H1 (cell line): ENCODE results near the gene MEGF9. TPM values are rescaled to one million over a fixed set of nuclear protein-coding genes. Genes with fewer than 3 reads are reported as not detected.

Experiments
- CTCF ChIA-PET: fragments of 300-600 bp; sonication (Branson Sonifier 250); formaldehyde crosslinking; loops from one replicate; lab custom pipeline; 2021; ENCODE audit not compliant: partially characterized antibody; lab: Charles Lee
- POLR2A ChIA-PET: fragments of 300-600 bp; sonication (Branson Sonifier 250); formaldehyde crosslinking; loops from one replicate; lab custom pipeline; 2021; ENCODE audit warnings: inconsistent platforms; ENCODE audit not compliant: partially characterized antibody; lab: Charles Lee
- DNase-seq, 2 experiments: peaks; one replicate each; pipeline versions ENCODE4 v3.0.0 to v3.0.0-alpha.2; 2010 to 2022; ENCODE audit warnings: low spot score in 2 of 2, low read depth in 1 of 2, mixed read lengths in 1 of 2
- FAIRE-seq: peaks from 2 replicates; lab custom pipeline; 2011; peaks lifted over from hg19 to GRCh38; lab: Jason Lieb, UNC
- H2AFZ ChIP-seq: 2 replicates; pipeline ENCODE4 v1.8.1; 2012; ENCODE audit warnings: low read length, inconsistent platforms
- H2AK5ac ChIP-seq: 2 replicates; pipeline ENCODE4 v1.6.1; 2013; ENCODE audit warnings: low read depth, low read length
- H2BK120ac ChIP-seq: replicated peaks from 2 replicates; pipeline ENCODE3; 2013; ENCODE audit warnings: low read depth, low read length, inconsistent platforms
- H2BK12ac ChIP-seq: 2 replicates; pipeline ENCODE4 v1.6.1; 2013; ENCODE audit warnings: low read depth, low read length
- H2BK15ac ChIP-seq: 2 replicates; pipeline ENCODE4 v1.6.1; 2013; ENCODE audit warnings: low read length
- H2BK20ac ChIP-seq: 2 replicates; pipeline ENCODE4 v1.6.1; 2013; ENCODE audit warnings: low read length
- H2BK5ac ChIP-seq: 2 replicates; pipeline ENCODE4 v1.6.1; 2013; ENCODE audit warnings: low read depth, low read length
- H3K14ac ChIP-seq: 2 replicates; pipeline ENCODE4 v1.6.1; 2013; ENCODE audit warnings: inconsistent platforms; ENCODE audit not compliant: insufficient read length
- H3K18ac ChIP-seq: 2 replicates; pipeline ENCODE4 v1.6.1; 2013; ENCODE audit warnings: low read length; ENCODE audit errors: extremely low read depth
- H3K23ac ChIP-seq: 2 replicates; pipeline ENCODE4 v1.6.1; 2013; ENCODE audit warnings: inconsistent platforms; ENCODE audit not compliant: insufficient read length
- H3K23me2 ChIP-seq: 2 replicates; pipeline ENCODE4 v1.6.1; 2013; ENCODE audit warnings: low read depth, low read length
- H3K27ac ChIP-seq: 2 replicates; pipeline ENCODE4 v1.6.1; 2011; ENCODE audit warnings: low read depth, low read length, inconsistent platforms
- H3K27me3 ChIP-seq, 4 experiments: replicated peaks in 1 of 4; 1 replicate in 1 of 4; 2 replicates in 3 of 4; pipeline versions ENCODE4 v1.6.1 to v1.8.1; 2011 to 2013; ENCODE audit warnings: low read length in 3 of 4, mild to moderate bottlenecking in 3 of 4, inconsistent platforms in 2 of 4, mixed read lengths in 2 of 4, moderate library complexity in 1 of 4; ENCODE audit not compliant: control insufficient read depth in 3 of 4, insufficient read depth in 3 of 4; ENCODE audit errors: extremely low read depth in 1 of 4
- H3K36me3 ChIP-seq, 4 experiments: 2 replicates each; pipeline versions ENCODE4 v1.6.1 to v1.8.1; 2011 to 2013; ENCODE audit warnings: mild to moderate bottlenecking in 4 of 4, low read length in 3 of 4, moderate library complexity in 2 of 4, control low read depth in 1 of 4, inconsistent platforms in 1 of 4; ENCODE audit not compliant: insufficient read depth in 4 of 4, control insufficient read depth in 2 of 4
- H3K4ac ChIP-seq: replicated peaks from 2 replicates; pipeline ENCODE3; 2013; ENCODE audit warnings: low read length, low read depth, mixed read lengths, inconsistent platforms; ENCODE audit not compliant: insufficient read length
- H3K4me1 ChIP-seq, 4 experiments: replicated peaks in 1 of 4; 1 replicate in 1 of 4; 2 replicates in 3 of 4; pipeline versions ENCODE4 v1.6.1 to v1.8.1; 2011 to 2013; ENCODE audit warnings: low read length in 3 of 4, inconsistent platforms in 2 of 4, mixed read lengths in 1 of 4; ENCODE audit not compliant: insufficient read depth in 4 of 4, control insufficient read depth in 3 of 4
- H3K4me2 ChIP-seq, 2 experiments: 2 replicates each; pipeline versions ENCODE4 v1.6.1 to v1.8.1; 2011 to 2013; ENCODE audit warnings: low read depth in 2 of 2, low read length in 2 of 2, control low read depth in 1 of 2, inconsistent platforms in 1 of 2, mild to moderate bottlenecking in 1 of 2; ENCODE audit not compliant: insufficient read depth in 1 of 2
- H3K4me3 ChIP-seq, 4 experiments: fragments of 200-600, 300-600 bp in 1 of 4; sonication (generic), shearing (Covaris generic), sonication (Bioruptor Twin) in 1 of 4; 2 replicates each; pipeline versions ENCODE4 v1.5.1 to v1.8.1; 2011 to 2016; ENCODE audit warnings: low read length in 4 of 4, low read depth in 3 of 4, control low read depth in 2 of 4, inconsistent platforms in 2 of 4, mild to moderate bottlenecking in 2 of 4, mixed read lengths in 1 of 4, moderate library complexity in 1 of 4; ENCODE audit not compliant: insufficient read depth in 2 of 4; ENCODE audit errors: extremely low read depth in 1 of 4
- H3K56ac ChIP-seq: replicated peaks from 2 replicates; pipeline ENCODE3; 2013; ENCODE audit warnings: low read depth, mild to moderate bottlenecking, mixed read lengths, low read length, inconsistent platforms; ENCODE audit not compliant: insufficient read length
- H3K79me1 ChIP-seq: 2 replicates; pipeline ENCODE4 v1.6.1; 2013; ENCODE audit warnings: low read depth, low read length, control low read depth
- H3K79me2 ChIP-seq, 2 experiments: 2 replicates each; pipeline versions ENCODE4 v1.6.1 to v1.8.1; 2012 to 2013; ENCODE audit warnings: low read length in 2 of 2, mild to moderate bottlenecking in 2 of 2, inconsistent platforms in 1 of 2; ENCODE audit not compliant: insufficient read depth in 2 of 2, control insufficient read depth in 1 of 2
- H3K9ac ChIP-seq, 4 experiments: replicated peaks in 1 of 4; 1 replicate in 1 of 4; 2 replicates in 3 of 4; pipeline versions ENCODE4 v1.6.1 to v1.8.1; 2011 to 2013; ENCODE audit warnings: low read depth in 3 of 4, low read length in 3 of 4, control low read depth in 2 of 4, mild to moderate bottlenecking in 2 of 4, moderate library complexity in 2 of 4, inconsistent platforms in 1 of 4; ENCODE audit errors: extremely low read depth in 1 of 4
- H3K9me3 ChIP-seq, 2 experiments: 2 replicates each; pipeline versions ENCODE4 v1.6.1 to v1.8.1; 2012 to 2013; ENCODE audit warnings: mild to moderate bottlenecking in 2 of 2, moderate library complexity in 2 of 2, control low read depth in 1 of 2, inconsistent platforms in 1 of 2, low read depth in 1 of 2, low read length in 1 of 2, mixed read lengths in 1 of 2; ENCODE audit not compliant: insufficient read depth in 2 of 2
- H4K20me1 ChIP-seq, 2 experiments: replicated peaks in 1 of 2; 2 replicates each; pipeline versions ENCODE3 to v1.8.1; 2011 to 2013; ENCODE audit warnings: inconsistent platforms in 2 of 2, low read length in 2 of 2, mild to moderate bottlenecking in 1 of 2; ENCODE audit not compliant: insufficient read depth in 2 of 2, control insufficient read depth in 1 of 2
- H4K5ac ChIP-seq: 2 replicates; pipeline ENCODE4 v1.6.1; 2013; ENCODE audit warnings: low read length, low read depth, mixed read lengths, inconsistent platforms; ENCODE audit not compliant: insufficient read length
- H4K8ac ChIP-seq: 2 replicates; pipeline ENCODE4 v1.8.0; 2013; ENCODE audit warnings: mild to moderate bottlenecking, moderate library complexity, low read length, inconsistent platforms; ENCODE audit not compliant: insufficient read depth; ENCODE audit errors: extremely low read depth
- H4K91ac ChIP-seq: replicated peaks from 2 replicates; pipeline ENCODE3; 2013; ENCODE audit warnings: low read length, mixed read lengths, inconsistent platforms; ENCODE audit not compliant: insufficient read length
- CBX5 ChIP-seq: fragments of 300-800, 300-1000 bp; sonication (generic); IDR thresholded peaks from 2 replicates; pipeline ENCODE4 v1.7.1; 2016; ENCODE audit warnings: antibody characterized with exemption, low read length, low read depth
- POU5F1 ChIP-seq: IDR thresholded peaks from 2 replicates; pipeline ENCODE4 v1.6.1; 2011; ENCODE audit warnings: low read depth, mild to moderate bottlenecking, low read length, moderate library complexity
- SP2 ChIP-seq: IDR thresholded peaks from 2 replicates; pipeline ENCODE4 v1.6.1; 2012; ENCODE audit warnings: mild to moderate bottlenecking, low read length, inconsistent platforms
- WGBS, 2 experiments: shearing (Covaris generic) in 1 of 2; methylation state at CpG; one replicate each; pipeline versions ENCODE4 v1.1.6 to v1.1.7; 2013 to 2015; ENCODE audit warnings: low lambda C conversion rate in 2 of 2, mixed read lengths in 2 of 2, inconsistent platforms in 1 of 2, low coverage in 1 of 2, missing lambda C conversion rate in 1 of 2; ENCODE audit not compliant: insufficient replicate concordance in 2 of 2, insufficient coverage in 1 of 2, insufficient read length in 1 of 2; ENCODE audit errors: extremely low coverage in 1 of 2, missing lambda C conversion rate in 1 of 2; 5-methylcytosine and 5-hydroxymethylcytosine counted together
- polyA plus RNA-seq, 7 experiments: library from polyadenylated mRNA; depleted of rRNA in 3 of 7; stranded (reverse) in 5 of 7; unstranded in 2 of 7; fragments of >200 nt in 5 of 7; fragments of 200-250 nt in 2 of 7; gene quantifications; 1 replicate in 5 of 7; 2 replicates in 1 of 7; 4 replicates in 1 of 7; pipeline versions ENCODE4 v1.2.1 to v1.2.3, GENCODE V29; 2011 to 2013; ENCODE audit warnings: missing spikeins in 2 of 7, mixed read lengths in 2 of 7
- total RNA-seq: library from RNA; stranded (reverse); fragmentation: NEBNext Ultra II Directional; extraction: Animal tissue kit (Norgen Biotek cat#: 25700); gene quantifications from 2 replicates; pipeline ENCODE4 v1.2.1, GENCODE V29; 2021
- TF ChIP-seq, protein P1 (sequence below), 3 experiments: IDR thresholded peaks; 1 replicate in 2 of 3; 2 replicates in 1 of 3; pipeline versions ENCODE4 v1.5.1 to v1.6.1; 2011; ENCODE audit warnings: low read length in 3 of 3, mild to moderate bottlenecking in 3 of 3, inconsistent platforms in 2 of 3, low read depth in 1 of 3, moderate library complexity in 1 of 3; ENCODE audit not compliant: insufficient read depth in 1 of 3; ENCODE audit errors: control extremely low read depth in 1 of 3

MEGF9 gene
- total and polyA plus RNA-seq, 2 of the 8 experiments (the other 6 are each of a cell fraction or from before 2014, with no cell fraction given): 0.45 to 1.8 TPM

DNA sequence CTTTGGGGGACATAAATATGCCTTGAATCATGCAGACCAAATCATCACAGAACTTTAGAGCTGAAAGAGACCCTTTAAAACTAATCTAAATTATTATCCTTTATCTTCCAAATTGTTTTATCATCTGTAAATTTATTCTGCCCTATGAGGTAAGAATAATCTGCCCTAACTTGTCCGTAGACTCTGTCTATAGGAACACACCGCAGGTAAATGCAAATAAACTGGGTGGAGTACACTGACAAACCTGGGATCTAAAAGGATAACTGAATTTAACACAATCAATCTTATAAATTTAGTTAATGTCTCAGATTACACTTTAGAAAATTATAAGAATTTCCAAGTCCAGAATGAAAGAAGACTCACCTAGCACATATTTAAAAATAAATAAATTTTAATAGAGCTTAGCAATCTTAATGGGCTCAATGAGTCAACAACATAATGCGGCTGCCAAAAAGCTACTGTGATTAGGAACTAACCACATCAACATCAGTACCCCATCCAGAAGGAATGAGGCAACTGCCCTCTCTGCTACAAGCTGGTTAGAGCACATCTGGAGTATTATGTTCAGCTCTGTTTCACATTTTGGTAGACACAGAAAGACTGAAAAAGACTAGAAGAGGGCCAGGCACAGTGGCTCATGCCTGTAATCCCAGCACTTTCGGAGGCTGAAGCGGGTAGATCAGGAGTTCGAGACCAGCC, 5.6 kb downstream of the MEGF9 start:
- Histone ChIP-seq H2AFZ (no peak overlapping the region), H3K4me3 (no peak overlapping the region), H3K79me1 (no peaks in the 10 kb centered on the region), H3K4ac (no peak overlapping the region), H3K56ac (no peak overlapping the region), H3K27me3 (peaks cover 4 to 15% (median 13%) of the 10 kb centered on the region in 4 experiments; a peak in 6 of 7 replicates), H2BK120ac (no peak overlapping the region), H3K9ac (no peak overlapping the region), H2BK15ac (no peak overlapping the region), H2BK5ac (no peak overlapping the region), H3K79me2 (no peaks in the 10 kb centered on the region), H3K23me2 (peaks cover 1% of the 10 kb centered on the region; the same call in 1 of the 2 replicates), H3K18ac (no peak overlapping the region), H4K5ac (no peak overlapping the region), H4K8ac (no peak overlapping the region), H4K20me1 (peaks cover 0 to 2% of the 10 kb centered on the region in 2 experiments), H4K91ac (no peak overlapping the region), H3K14ac (no peak overlapping the region), H3K27ac (no peak overlapping the region), H3K36me3 (no peaks in the 10 kb centered on the region), H2BK20ac (no peak overlapping the region), H3K4me1 (no peaks in the 10 kb centered on the region), H2AK5ac (no peak overlapping the region), H3K23ac (no peak overlapping the region), H2BK12ac (no peak overlapping the region), H3K9me3 (no peaks in the 10 kb centered on the region), H3K4me2 (no peak overlapping the region)
- DNase-seq: no peak
- no peak for FAIRE-seq
- TF ChIP-seq, protein P1, sequence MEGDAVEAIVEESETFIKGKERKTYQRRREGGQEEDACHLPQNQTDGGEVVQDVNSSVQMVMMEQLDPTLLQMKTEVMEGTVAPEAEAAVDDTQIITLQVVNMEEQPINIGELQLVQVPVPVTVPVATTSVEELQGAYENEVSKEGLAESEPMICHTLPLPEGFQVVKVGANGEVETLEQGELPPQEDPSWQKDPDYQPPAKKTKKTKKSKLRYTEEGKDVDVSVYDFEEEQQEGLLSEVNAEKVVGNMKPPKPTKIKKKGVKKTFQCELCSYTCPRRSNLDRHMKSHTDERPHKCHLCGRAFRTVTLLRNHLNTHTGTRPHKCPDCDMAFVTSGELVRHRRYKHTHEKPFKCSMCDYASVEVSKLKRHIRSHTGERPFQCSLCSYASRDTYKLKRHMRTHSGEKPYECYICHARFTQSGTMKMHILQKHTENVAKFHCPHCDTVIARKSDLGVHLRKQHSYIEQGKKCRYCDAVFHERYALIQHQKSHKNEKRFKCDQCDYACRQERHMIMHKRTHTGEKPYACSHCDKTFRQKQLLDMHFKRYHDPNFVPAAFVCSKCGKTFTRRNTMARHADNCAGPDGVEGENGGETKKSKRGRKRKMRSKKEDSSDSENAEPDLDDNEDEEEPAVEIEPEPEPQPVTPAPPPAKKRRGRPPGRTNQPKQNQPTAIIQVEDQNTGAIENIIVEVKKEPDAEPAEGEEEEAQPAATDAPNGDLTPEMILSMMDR (IDR thresholded peaks at IDR 0.05; ENCODE audit: control extremely low read depth in 1 of 3, insufficient read depth in 1 of 3, low read depth in 1 of 3, low read length in 3 of 3): no peak
- TF ChIP-seq SP2 (no peak), CBX5 (no peak), POU5F1 (no peak)
- ChIA-PET POLR2A (interaction anchor here (1.1 kb wide), 2 partner anchors 14 to 20 kb away, joined by 3 read pairs; no protein-coding TSS in a partner anchor), CTCF (interaction anchor here (1.3 to 1.8 kb wide), 2 partner anchors 10 to 20 kb away, joined by 5 to 6 read pairs; no protein-coding TSS in a partner anchor)
- 98% methylated on average over 6 of the region's 6 CpGs; no CpG with 5 or more reads in 1 of the 2 experiments for WGBS, 2 experiments
